ENCODE results near the gene PRPF8.
"Not testable (repeated sequence)": the region's sequence is repeated elsewhere in the genome, so short reads cannot be mapped to it uniquely, and the experiment has no call there.

Gene PRPF8

DNA sequence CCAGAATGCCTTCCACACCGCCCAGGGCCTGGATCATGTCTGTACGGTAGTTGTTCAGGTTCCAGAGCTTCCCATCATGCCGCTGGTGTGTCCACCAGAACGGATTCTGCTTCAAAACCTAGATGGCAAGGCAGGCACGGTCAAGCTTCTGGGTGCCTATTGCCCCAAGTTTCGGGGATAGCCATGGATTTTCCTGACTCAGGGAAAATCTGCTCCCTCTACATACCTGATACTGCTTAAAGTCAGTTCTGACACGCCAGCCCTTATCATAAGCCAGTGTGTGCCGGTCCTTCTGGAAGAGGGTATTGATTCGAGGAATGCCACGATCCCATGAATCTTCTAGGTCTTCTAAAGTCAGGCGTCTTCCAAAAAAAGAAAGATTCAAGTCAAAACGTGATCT is 23.6 kb downstream of the PRPF8 start:
- Histone ChIP-seq H3K4me1 (ENCODE audit: insufficient read depth, low read length, severe bottlenecking) (no peaks in the 10 kb centered on the region), H3K4me3 (ENCODE audit: low read depth, low read length, poor library complexity, severe bottlenecking) (no peak overlapping the region), H3K9ac (ENCODE audit: low read length) (no peak overlapping the region), H3K79me2 (ENCODE audit: insufficient read depth, low read length) (no peaks in the 10 kb centered on the region), H3K27me3 (ENCODE audit: insufficient read depth, low read length) (no peaks in the 10 kb centered on the region), H3K27ac (ENCODE audit: low read depth, low read length, poor library complexity, severe bottlenecking) (no peak overlapping the region), H3K9me3 (ENCODE audit: low read length) (no peaks in the 10 kb centered on the region), H3K9me2 (ENCODE audit: low read depth, low read length) (no peaks in the 10 kb centered on the region), H4K20me1 (ENCODE audit: insufficient read depth, low read length) (no peaks in the 10 kb centered on the region), H3K4me2 (ENCODE audit: low read length) (no peak overlapping the region), H3K36me3 (ENCODE audit: insufficient read depth, low read length) (peaks cover 90% of the 10 kb centered on the region), H3F3A (ENCODE audit: insufficient read depth, low read length) (no peaks in the 10 kb centered on the region), H2AFZ (ENCODE audit: low read length) (no peak overlapping the region)
- no peak for TF ChIP-seq EZH2 (IDR thresholded peaks at IDR 0.05; ENCODE audit: borderline replicate concordance, low read length)
- TF ChIP-seq, protein P1, sequence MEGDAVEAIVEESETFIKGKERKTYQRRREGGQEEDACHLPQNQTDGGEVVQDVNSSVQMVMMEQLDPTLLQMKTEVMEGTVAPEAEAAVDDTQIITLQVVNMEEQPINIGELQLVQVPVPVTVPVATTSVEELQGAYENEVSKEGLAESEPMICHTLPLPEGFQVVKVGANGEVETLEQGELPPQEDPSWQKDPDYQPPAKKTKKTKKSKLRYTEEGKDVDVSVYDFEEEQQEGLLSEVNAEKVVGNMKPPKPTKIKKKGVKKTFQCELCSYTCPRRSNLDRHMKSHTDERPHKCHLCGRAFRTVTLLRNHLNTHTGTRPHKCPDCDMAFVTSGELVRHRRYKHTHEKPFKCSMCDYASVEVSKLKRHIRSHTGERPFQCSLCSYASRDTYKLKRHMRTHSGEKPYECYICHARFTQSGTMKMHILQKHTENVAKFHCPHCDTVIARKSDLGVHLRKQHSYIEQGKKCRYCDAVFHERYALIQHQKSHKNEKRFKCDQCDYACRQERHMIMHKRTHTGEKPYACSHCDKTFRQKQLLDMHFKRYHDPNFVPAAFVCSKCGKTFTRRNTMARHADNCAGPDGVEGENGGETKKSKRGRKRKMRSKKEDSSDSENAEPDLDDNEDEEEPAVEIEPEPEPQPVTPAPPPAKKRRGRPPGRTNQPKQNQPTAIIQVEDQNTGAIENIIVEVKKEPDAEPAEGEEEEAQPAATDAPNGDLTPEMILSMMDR (IDR thresholded peaks at IDR 0.05; ENCODE audit: low read length), result no peak

DNA sequence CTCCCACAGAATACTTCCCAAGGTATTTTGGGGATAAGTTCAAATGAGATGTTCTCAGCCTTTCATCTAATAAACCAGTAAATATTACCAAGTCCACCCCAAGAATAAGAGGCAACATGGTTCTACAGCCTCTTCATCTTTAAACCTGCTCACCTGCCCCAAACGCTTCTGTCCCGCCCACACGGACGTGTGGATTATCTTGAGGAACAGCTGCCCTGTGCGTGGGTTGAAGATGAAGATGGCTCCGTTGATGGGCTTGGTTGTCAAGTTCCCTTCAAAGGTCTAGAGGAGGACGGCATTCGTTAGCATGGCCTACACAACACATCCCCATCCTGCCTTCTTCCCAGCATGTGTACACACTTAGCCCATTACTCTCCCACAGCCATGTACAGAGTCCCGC is 26.6 kb downstream of the PRPF8 start:
- H3K9me2 ChIP-seq (ENCODE audit: low read depth, low read length), result no peaks in the 10 kb centered on the region
- no peak overlapping the region for H3K4me3 ChIP-seq (ENCODE audit: low read depth, low read length, poor library complexity, severe bottlenecking)
- no peak overlapping the region for H3K9ac ChIP-seq (ENCODE audit: low read length)
- no peak overlapping the region for H2AFZ ChIP-seq (ENCODE audit: low read length)
- H3K36me3 ChIP-seq (ENCODE audit: insufficient read depth, low read length), result peaks cover 94% of the 10 kb centered on the region
- H3F3A ChIP-seq (ENCODE audit: insufficient read depth, low read length), result no peaks in the 10 kb centered on the region
- H3K79me2 ChIP-seq (ENCODE audit: insufficient read depth, low read length), result no peaks in the 10 kb centered on the region
- H3K27me3 ChIP-seq (ENCODE audit: insufficient read depth, low read length), result no peaks in the 10 kb centered on the region
- no peak overlapping the region for H3K4me2 ChIP-seq (ENCODE audit: low read length)
- H3K4me1 ChIP-seq (ENCODE audit: insufficient read depth, low read length, severe bottlenecking), result no peaks in the 10 kb centered on the region
- no peaks in the 10 kb centered on the region for H3K9me3 ChIP-seq (ENCODE audit: low read length)
- H4K20me1 ChIP-seq (ENCODE audit: insufficient read depth, low read length), result no peaks in the 10 kb centered on the region
- no peak overlapping the region for H3K27ac ChIP-seq (ENCODE audit: low read depth, low read length, poor library complexity, severe bottlenecking)
- TF ChIP-seq, protein P1 (IDR thresholded peaks at IDR 0.05; ENCODE audit: low read length), result no peak
- TF ChIP-seq EZH2 (IDR thresholded peaks at IDR 0.05; ENCODE audit: borderline replicate concordance, low read length), result no peak

DNA sequence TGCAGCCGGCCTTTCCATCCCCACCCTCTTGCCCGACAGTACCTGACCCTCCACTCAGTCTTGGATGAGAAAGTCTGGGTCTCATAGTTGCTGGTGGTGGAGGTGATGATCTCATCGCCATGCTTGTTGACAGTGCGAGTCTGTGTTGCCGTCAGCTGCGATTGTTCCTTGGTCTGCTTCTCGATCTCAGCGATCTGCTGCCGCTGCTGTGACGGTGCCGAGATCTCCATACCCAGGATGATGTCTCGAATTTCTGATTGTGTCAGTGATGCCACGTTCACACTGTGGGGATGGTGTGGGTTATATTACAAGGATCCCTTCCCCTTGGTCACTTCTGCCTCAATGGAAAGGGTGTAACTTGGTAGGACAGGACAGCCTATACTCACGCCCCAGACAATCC is 30.9 kb downstream of the PRPF8 start:
- TF ChIP-seq, protein P1 (IDR thresholded peaks at IDR 0.05; ENCODE audit: low read length), result no peak
- no peak for TF ChIP-seq EZH2 (IDR thresholded peaks at IDR 0.05; ENCODE audit: borderline replicate concordance, low read length)
- Histone ChIP-seq H3K27ac (ENCODE audit: low read depth, low read length, poor library complexity, severe bottlenecking) (no peak overlapping the region), H3K9ac (ENCODE audit: low read length) (no peak overlapping the region), H3K4me3 (ENCODE audit: low read depth, low read length, poor library complexity, severe bottlenecking) (no peak overlapping the region), H3K4me1 (ENCODE audit: insufficient read depth, low read length, severe bottlenecking) (peaks cover 10% of the 10 kb centered on the region), H3K36me3 (ENCODE audit: insufficient read depth, low read length) (peaks cover 84% of the 10 kb centered on the region), H3K79me2 (ENCODE audit: insufficient read depth, low read length) (no peaks in the 10 kb centered on the region), H3K9me3 (ENCODE audit: low read length) (no peaks in the 10 kb centered on the region), H4K20me1 (ENCODE audit: insufficient read depth, low read length) (no peaks in the 10 kb centered on the region), H2AFZ (ENCODE audit: low read length) (no peak overlapping the region), H3K27me3 (ENCODE audit: insufficient read depth, low read length) (no peaks in the 10 kb centered on the region), H3K4me2 (ENCODE audit: low read length) (no peak overlapping the region), H3K9me2 (ENCODE audit: low read depth, low read length) (no peaks in the 10 kb centered on the region), H3F3A (ENCODE audit: insufficient read depth, low read length) (no peaks in the 10 kb centered on the region)

DNA sequence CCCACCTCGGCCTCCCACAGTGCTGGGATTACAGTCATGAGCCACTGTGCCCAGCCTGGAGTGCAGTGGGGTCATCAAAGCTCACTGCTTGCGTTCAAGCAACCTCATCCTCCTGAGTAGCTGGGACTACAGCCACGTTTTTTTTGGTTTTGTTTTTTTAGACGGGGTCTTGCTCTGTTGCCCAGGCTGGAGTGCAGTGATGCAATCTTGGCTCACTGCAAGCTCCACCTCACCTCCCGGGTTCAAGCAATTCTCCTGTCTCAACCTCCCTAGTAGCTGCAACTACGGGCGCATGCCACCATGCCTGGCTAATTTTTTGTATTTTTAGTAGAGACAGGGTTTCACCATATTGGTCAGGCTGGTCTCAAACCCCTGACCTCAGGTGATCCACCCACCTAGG is 31.9 kb downstream of the PRPF8 start:
- Histone ChIP-seq H3K36me3 (ENCODE audit: insufficient read depth, low read length) (peaks cover 75% of the 10 kb centered on the region), H3K4me1 (ENCODE audit: insufficient read depth, low read length, severe bottlenecking) (peaks cover 17% of the 10 kb centered on the region)
- H3K4me2 ChIP-seq (ENCODE audit: low read length); H4K20me1 ChIP-seq (ENCODE audit: insufficient read depth, low read length); H3K27me3 ChIP-seq (ENCODE audit: insufficient read depth, low read length); H3K9me2 ChIP-seq (ENCODE audit: low read depth, low read length); H3F3A ChIP-seq (ENCODE audit: insufficient read depth, low read length); H3K9me3 ChIP-seq (ENCODE audit: low read length); H3K4me3 ChIP-seq (ENCODE audit: low read depth, low read length, poor library complexity, severe bottlenecking); H3K27ac ChIP-seq (ENCODE audit: low read depth, low read length, poor library complexity, severe bottlenecking); H3K9ac ChIP-seq (ENCODE audit: low read length); H2AFZ ChIP-seq (ENCODE audit: low read length); H3K79me2 ChIP-seq (ENCODE audit: insufficient read depth, low read length): not testable (repeated sequence)
